OCI-LY3 (cell line): ENCODE data around the gene FNDC4.

Experiments
- H2AFZ ChIP-seq: fragments of 200-600, 300-600 bp; shearing (Covaris generic); 2 replicates; pipeline ENCODE4 v1.6.0; 2014; ENCODE audit warnings: antibody characterized with exemption, low read depth, low read length
- H3K27ac ChIP-seq: fragments of 200-600, 300-600 bp; sonication (generic); 2 replicates; pipeline ENCODE4 v1.5.1; 2014; ENCODE audit warnings: mild to moderate bottlenecking, low read length, moderate library complexity, mixed read lengths
- H3K27me3 ChIP-seq: fragments of 200-600, 300-600 bp; sonication (generic); 2 replicates; pipeline ENCODE4 v1.6.1; 2014; ENCODE audit warnings: low read depth, low read length, mixed read lengths
- H3K36me3 ChIP-seq: fragments of 200-600, 300-600 bp; sonication (generic); replicated peaks from 2 replicates; pipeline ENCODE3; 2014; ENCODE audit warnings: low read depth, low read length, mixed read lengths
- H3K4me1 ChIP-seq: fragments of 300-600, 200-600 bp; sonication (generic); 2 replicates; pipeline ENCODE4 v1.6.1; 2014; ENCODE audit warnings: low read length, mixed read lengths
- H3K4me2 ChIP-seq: fragments of 200-600, 300-600 bp; sonication (generic); 2 replicates; pipeline ENCODE4 v1.6.1; 2014; ENCODE audit warnings: low read length, mixed read lengths
- H3K4me3 ChIP-seq: fragments of 300-600, 200-600 bp; sonication (generic); 2 replicates; pipeline ENCODE4 v1.5.1; 2014; ENCODE audit warnings: antibody characterized with exemption, mild to moderate bottlenecking, low read length, moderate library complexity
- H3K79me2 ChIP-seq: fragments of 300-600, 200-600 bp; shearing (Covaris generic); 2 replicates; pipeline ENCODE4 v1.6.1; 2014; ENCODE audit warnings: mild to moderate bottlenecking, low read length, mixed read lengths
- H3K9ac ChIP-seq: fragments of 300-600, 200-600 bp; shearing (Covaris generic); 2 replicates; pipeline ENCODE4 v1.6.0; 2014; ENCODE audit warnings: mild to moderate bottlenecking, low read length, moderate library complexity
- H3K9me3 ChIP-seq: fragments of 200-600, 300-600 bp; shearing (Covaris generic); 2 replicates; pipeline ENCODE4 v1.6.1; 2014; ENCODE audit warnings: low read length, mixed read lengths; ENCODE audit not compliant: insufficient read depth
- H4K20me1 ChIP-seq: fragments of 200-600, 300-600 bp; sonication (generic); 2 replicates; pipeline ENCODE4 v1.6.1; 2016; ENCODE audit warnings: low read length, mixed read lengths; ENCODE audit not compliant: insufficient read depth
- CTCF ChIP-seq: fragments of 200-600, 300-600 bp; sonication (generic); IDR thresholded peaks from 2 replicates; pipeline ENCODE4 v1.5.1; 2014; ENCODE audit warnings: antibody characterized with exemption, low read length, low read depth
- EZH2phosphoT487 ChIP-seq: fragments of 200-600 bp; shearing (Covaris generic); IDR thresholded peaks from 2 replicates; pipeline ENCODE4 v1.6.1; 2018; ENCODE audit warnings: antibody characterized with exemption, mixed run types, low read depth

FNDC4 gene

GRCh38 chr2:27507293-27507692, 12.3 kb upstream of the FNDC4 start:
- H3K36me3 ChIP-seq: no peaks in the 10 kb centered on the region
- no peak overlapping the region for H2AFZ ChIP-seq
- TF ChIP-seq EZH2phosphoT487: no peak
- no peak for TF ChIP-seq CTCF
- no peak overlapping the region for H3K27ac ChIP-seq
- H3K9me3 ChIP-seq: no peaks in the 10 kb centered on the region
- no peak overlapping the region for H3K4me2 ChIP-seq
- H3K4me3 ChIP-seq: no peak overlapping the region
- H3K4me1 ChIP-seq: no peaks in the 10 kb centered on the region
- no peaks in the 10 kb centered on the region for H4K20me1 ChIP-seq
- no peaks in the 10 kb centered on the region for H3K27me3 ChIP-seq
- no peaks in the 10 kb centered on the region for H3K79me2 ChIP-seq
- H3K9ac ChIP-seq: no peak overlapping the region

GRCh38 chr2:27506587-27506986, 11.6 kb upstream of the FNDC4 start:
- Histone ChIP-seq H3K4me2 (no peak overlapping the region), H2AFZ (no peak overlapping the region), H3K4me3 (no peak overlapping the region), H3K36me3 (no peaks in the 10 kb centered on the region), H3K9me3 (no peaks in the 10 kb centered on the region), H3K9ac (no peak overlapping the region), H3K4me1 (peaks cover 6% of the 10 kb centered on the region; the same call in 1 of the 2 replicates), H3K27me3 (no peaks in the 10 kb centered on the region), H3K79me2 (no peaks in the 10 kb centered on the region), H3K27ac (no peak overlapping the region), H4K20me1 (no peaks in the 10 kb centered on the region)
- TF ChIP-seq CTCF (no peak), EZH2phosphoT487 (no peak)

GRCh38 chr2:27502142-27502541, 7.1 kb upstream of the FNDC4 start:
- Histone ChIP-seq H3K4me3 (no peak overlapping the region), H3K27ac (no peak overlapping the region), H3K4me2 (no peak overlapping the region), H4K20me1 (no peaks in the 10 kb centered on the region), H3K27me3 (0 out of 2 replicates have a peak, but pooled peaks cover 2% of the 10 kb centered on the region), H3K9me3 (no peaks in the 10 kb centered on the region), H3K9ac (no peak overlapping the region), H3K36me3 (no peaks in the 10 kb centered on the region), H3K79me2 (no peaks in the 10 kb centered on the region), H3K4me1 (peaks cover 7% of the 10 kb centered on the region; the same call in 1 of the 2 replicates), H2AFZ (no peak overlapping the region)
- TF ChIP-seq EZH2phosphoT487 (no peak), CTCF (no peak)

- Histone ChIP-seq H3K4me3 (no peak overlapping the region), H3K36me3 (no peaks in the 10 kb centered on the region), H3K9me3 (no peaks in the 10 kb centered on the region), H3K27ac (no peak overlapping the region), H3K4me1 (peaks cover 7% of the 10 kb centered on the region; the same call in 1 of the 2 replicates), H3K79me2 (no peaks in the 10 kb centered on the region), H3K27me3 (0 out of 2 replicates have a peak, but pooled peaks cover 3% of the 10 kb centered on the region), H2AFZ (no peak overlapping the region), H3K9ac (no peak overlapping the region), H4K20me1 (no peaks in the 10 kb centered on the region), H3K4me2 (no peak overlapping the region)
- no peak for TF ChIP-seq EZH2phosphoT487
- TF ChIP-seq CTCF: no peak
Observed at GRCh38 chr2:27501042-27501441, 6.0 kb upstream of the FNDC4 start.
